Gastroesophageal sphincter (tissue), 3 donors: ENCODE measurements around the gene SEC14L3.

Source experiments
- POLR2A ChIP-seq, 2 donors: fragments of 450-650 bp; IDR thresholded peaks; one replicate each; pipeline ENCODE4 v1.6.1; 2017; ENCODE audit warnings: antibody characterized with exemption in 2 of 2, mild to moderate bottlenecking in 2 of 2, moderate library complexity in 1 of 2
- POLR2AphosphoS5 ChIP-seq: sonication (generic); formaldehyde crosslinking; IDR thresholded peaks from one replicate; pipeline ENCODE4 v1.6.1; 2017; ENCODE audit warnings: antibody characterized with exemption
- TF ChIP-seq, protein P1 (sequence below), 4 experiments: fragments of 200-600 bp in 2 of 4; fragments of 450-650 bp in 2 of 4; sonication (generic) in 1 of 4; IDR thresholded peaks; one replicate each; pipeline ENCODE4 v1.5.1; 2017 to 2019; ENCODE audit warnings: antibody characterized with exemption in 4 of 4, mild to moderate bottlenecking in 2 of 4, moderate library complexity in 2 of 4

DNA sequence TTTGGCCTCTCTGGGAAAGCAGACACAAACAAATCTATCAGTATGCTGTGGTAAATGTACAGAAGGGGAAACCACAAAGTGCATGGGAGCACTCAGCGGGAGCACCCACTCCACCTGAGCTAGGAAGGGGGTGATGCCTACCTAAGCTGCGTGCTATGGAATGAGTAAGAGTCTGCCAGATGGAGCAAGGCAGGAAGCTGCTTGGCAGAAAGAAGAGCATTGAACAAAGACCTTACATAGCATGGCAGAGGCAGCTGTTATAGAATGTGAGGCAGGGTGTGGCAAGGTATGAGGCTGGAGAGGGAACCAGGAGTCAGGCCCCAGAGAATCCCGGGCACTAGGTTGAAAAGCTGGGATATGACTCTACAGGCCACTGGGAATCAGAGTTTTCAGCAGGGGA is 60.0 kb downstream of the SEC14L3 start:
- TF ChIP-seq, protein P1, sequence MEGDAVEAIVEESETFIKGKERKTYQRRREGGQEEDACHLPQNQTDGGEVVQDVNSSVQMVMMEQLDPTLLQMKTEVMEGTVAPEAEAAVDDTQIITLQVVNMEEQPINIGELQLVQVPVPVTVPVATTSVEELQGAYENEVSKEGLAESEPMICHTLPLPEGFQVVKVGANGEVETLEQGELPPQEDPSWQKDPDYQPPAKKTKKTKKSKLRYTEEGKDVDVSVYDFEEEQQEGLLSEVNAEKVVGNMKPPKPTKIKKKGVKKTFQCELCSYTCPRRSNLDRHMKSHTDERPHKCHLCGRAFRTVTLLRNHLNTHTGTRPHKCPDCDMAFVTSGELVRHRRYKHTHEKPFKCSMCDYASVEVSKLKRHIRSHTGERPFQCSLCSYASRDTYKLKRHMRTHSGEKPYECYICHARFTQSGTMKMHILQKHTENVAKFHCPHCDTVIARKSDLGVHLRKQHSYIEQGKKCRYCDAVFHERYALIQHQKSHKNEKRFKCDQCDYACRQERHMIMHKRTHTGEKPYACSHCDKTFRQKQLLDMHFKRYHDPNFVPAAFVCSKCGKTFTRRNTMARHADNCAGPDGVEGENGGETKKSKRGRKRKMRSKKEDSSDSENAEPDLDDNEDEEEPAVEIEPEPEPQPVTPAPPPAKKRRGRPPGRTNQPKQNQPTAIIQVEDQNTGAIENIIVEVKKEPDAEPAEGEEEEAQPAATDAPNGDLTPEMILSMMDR (IDR thresholded peaks at IDR 0.05), result no peak
- TF ChIP-seq POLR2A (IDR thresholded peaks at IDR 0.05), result no peak
- no peak for TF ChIP-seq POLR2AphosphoS5
